Glomerular visceral epithelial cell (primary cell): ENCODE measurements around the gene CCDC33.

Source experiments
- DNase-seq: peaks from one replicate; pipeline ENCODE4 v3.0.0-alpha.2; 2016; ENCODE audit errors: extremely low spot score

The CCDC33 gene

GRCh38 chr15:74208901-74209559 is 27.1 kb upstream of the CCDC33 start:
- DNase-seq = peak; percentile 91

GRCh38 chr15:74209560-74209958 is 26.6 kb upstream of the CCDC33 start:
- DNase-seq = no peak

GRCh38 chr15:74209997-74210671 is 26.0 kb upstream of the CCDC33 start:
- peak; percentile 76 for DNase-seq

GRCh38 chr15:74210729-74211128 is 25.4 kb upstream of the CCDC33 start:
- DNase-seq = no peak

- DNase-seq = no peak
Observed at GRCh38 chr15:74211656-74212055, 24.5 kb upstream of the CCDC33 start.

- DNase-seq = no peak
Observed at GRCh38 chr15:74212494-74212893, 23.6 kb upstream of the CCDC33 start.

- no peak for DNase-seq
Observed at GRCh38 chr15:74213858-74214284, 22.3 kb upstream of the CCDC33 start.

- no peak for DNase-seq
Observed at GRCh38 chr15:74214324-74215021, 21.7 kb upstream of the CCDC33 start.

- DNase-seq = no peak
Observed at GRCh38 chr15:74215958-74216357, 20.2 kb upstream of the CCDC33 start.

GRCh38 chr15:74216949-74217348 is 19.2 kb upstream of the CCDC33 start:
- DNase-seq = no peak

GRCh38 chr15:74217907-74218885 is 17.9 kb upstream of the CCDC33 start:
- DNase-seq = no peak

- no peak for DNase-seq
Observed at GRCh38 chr15:74220475-74221248, 15.5 kb upstream of the CCDC33 start.

GRCh38 chr15:74221399-74222239 is 14.5 kb upstream of the CCDC33 start:
- no peak for DNase-seq

GRCh38 chr15:74222240-74223119 is 13.6 kb upstream of the CCDC33 start:
- DNase-seq = no peak

GRCh38 chr15:74225928-74226327 is 10.2 kb upstream of the CCDC33 start:
- DNase-seq = no peak

GRCh38 chr15:74226761-74227540 is 9.2 kb upstream of the CCDC33 start:
- no peak for DNase-seq

GRCh38 chr15:74227968-74228722 is 8.0 kb upstream of the CCDC33 start:
- DNase-seq = no peak

- DNase-seq = no peak
Observed at GRCh38 chr15:74228723-74229081, 7.4 kb upstream of the CCDC33 start.
